ENCODE data around the gene SGF29.
"Not testable (repeated sequence)": the region's sequence is repeated elsewhere in the genome, so short reads cannot be mapped to it uniquely, and the experiment has no call there.

DNA sequence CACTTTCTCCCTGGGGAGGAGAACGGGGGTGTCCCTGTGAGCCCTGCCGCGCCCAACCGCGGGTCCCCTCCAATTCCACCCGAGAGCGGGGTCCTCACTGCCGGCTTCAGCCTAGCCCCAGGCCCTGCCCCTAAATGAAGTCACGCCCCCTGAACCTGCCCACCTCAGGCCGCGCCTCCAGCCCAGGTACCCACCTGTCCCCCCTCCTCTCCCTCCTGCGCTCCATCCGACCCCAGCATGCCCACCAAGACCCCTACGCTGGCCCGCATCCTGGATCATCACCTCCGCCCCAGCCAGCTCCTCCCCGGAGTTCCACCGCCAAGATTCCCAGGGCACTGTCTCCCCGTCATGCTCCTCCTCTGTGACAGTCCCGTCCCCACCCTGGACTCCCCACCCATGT lies 47.2 kb downstream of the SGF29 start:
- TF ChIP-seq, protein P1, sequence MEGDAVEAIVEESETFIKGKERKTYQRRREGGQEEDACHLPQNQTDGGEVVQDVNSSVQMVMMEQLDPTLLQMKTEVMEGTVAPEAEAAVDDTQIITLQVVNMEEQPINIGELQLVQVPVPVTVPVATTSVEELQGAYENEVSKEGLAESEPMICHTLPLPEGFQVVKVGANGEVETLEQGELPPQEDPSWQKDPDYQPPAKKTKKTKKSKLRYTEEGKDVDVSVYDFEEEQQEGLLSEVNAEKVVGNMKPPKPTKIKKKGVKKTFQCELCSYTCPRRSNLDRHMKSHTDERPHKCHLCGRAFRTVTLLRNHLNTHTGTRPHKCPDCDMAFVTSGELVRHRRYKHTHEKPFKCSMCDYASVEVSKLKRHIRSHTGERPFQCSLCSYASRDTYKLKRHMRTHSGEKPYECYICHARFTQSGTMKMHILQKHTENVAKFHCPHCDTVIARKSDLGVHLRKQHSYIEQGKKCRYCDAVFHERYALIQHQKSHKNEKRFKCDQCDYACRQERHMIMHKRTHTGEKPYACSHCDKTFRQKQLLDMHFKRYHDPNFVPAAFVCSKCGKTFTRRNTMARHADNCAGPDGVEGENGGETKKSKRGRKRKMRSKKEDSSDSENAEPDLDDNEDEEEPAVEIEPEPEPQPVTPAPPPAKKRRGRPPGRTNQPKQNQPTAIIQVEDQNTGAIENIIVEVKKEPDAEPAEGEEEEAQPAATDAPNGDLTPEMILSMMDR (IDR thresholded peaks at IDR 0.05) = not testable (repeated sequence)
- TF ChIP-seq EP300 (IDR thresholded peaks at IDR 0.05) = not testable (repeated sequence)
